Stimulated activated CD8-positive, alpha-beta memory T cell treated with anti-CD3 and anti-CD28 coated beads, Interleukin-4, amount 100 ng/mL, for 4 hours (primary cell): ENCODE data around the gene RPL39.
"Not testable (repeated sequence)": the region's sequence is repeated elsewhere in the genome, so short reads cannot be mapped to it uniquely, and the experiment has no call there.

Experiments
- DNase-seq, 2 donors: peaks; one replicate each; pipeline ENCODE4 v3.0.0-alpha.2; 2020; ENCODE audit warnings: low read depth in 2 of 2, low spot score in 1 of 2

RPL39 gene

DNA sequence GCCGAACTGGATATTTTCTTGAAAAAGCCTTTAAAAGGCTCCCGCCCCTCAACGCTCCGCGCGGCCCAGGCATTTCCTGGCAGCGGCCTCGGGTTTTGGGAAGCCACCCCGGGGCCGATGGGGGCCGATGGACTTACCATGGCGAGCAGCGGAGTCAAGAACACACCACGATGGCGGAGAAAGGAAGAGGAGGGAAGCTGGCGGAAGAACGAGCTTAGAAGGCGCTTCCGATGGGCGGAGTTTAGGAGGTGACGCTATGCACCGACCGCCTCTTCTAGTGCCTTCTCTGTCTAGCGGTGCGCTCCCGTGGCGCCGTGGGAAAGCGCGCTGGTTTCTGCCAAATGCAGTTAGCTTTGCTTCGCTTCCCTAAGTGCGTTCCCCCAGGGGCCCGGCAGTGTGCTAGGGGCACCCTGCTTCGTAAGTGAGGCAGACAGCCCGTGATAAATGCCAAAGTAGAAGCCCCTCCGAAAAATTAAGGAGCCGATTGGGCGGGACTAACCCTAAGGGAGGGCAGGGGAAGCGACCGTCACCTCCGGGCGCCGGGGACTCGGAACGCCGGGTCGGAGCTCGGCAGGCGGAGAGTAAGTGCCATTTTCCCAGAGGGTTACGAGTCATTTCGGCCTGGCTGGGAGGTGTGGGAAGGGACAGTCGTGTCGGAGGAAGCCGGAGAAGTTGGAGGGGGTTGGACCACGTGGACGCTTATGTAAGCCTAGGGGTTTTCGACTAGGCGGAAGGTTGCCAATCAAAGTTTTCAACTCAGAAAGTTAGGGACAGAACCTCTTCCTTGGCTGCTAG, at the start of gene RPL39:
Gene RPL39, minus strand, starts transcription at position 194 of the 795 bp plus-strand sequence. Its CDS starts 54 bp downstream, at position 140.
- peak; percentile 31 to 65 for DNase-seq

- no peak for DNase-seq
These were observed 42.5 kb upstream of the RPL39 start for GRCh38 chrX:119833905-119834304.

DNA sequence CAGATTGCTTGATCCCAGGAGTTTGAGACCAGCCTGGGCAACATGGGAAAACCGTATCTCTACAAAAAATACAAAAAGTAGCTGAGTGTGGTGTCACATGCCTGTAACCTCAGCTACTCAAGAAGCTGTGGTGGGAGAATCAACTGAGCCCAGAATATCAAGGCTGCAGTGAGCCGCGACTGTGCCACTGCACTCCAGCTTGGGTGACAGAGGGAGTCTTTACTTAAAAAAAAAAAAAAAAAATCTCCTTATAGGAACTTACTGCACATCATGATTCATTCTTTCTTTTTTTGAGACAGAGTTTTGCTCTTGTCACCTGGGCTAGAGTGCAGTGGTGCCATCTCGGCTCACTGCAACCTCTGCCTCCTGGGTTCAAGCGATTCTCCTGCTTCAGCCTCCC, 37.0 kb upstream of the RPL39 start:
- no peak for DNase-seq

DNA sequence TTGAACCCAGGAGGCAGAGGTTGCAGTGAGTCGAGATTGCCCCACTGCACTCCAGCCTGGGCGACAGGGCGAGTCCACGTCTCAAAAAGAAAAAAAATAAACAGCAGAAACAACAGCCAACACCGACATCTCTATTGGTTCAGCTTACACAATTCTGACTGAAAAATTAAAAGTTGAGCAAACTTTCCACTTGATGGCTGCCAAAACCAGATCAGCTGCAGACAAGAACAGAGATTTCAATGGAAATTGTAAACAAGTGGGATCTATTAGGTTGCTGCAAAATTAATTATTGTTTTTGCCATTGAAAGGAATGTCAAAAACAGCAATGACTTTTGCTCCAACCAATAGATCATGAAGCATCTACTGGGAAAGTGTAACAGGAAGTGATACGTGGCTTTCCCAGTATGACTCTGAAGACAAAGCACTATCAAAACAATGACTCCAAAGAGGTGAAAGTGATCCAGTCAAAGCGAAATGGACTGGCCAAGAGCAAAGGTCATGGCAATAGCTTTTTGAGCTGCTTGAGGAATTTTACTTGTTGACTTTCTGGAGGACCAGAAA, 35.0 kb upstream of the RPL39 start:
- DNase-seq, result no peak

GRCh38 chrX:119824221-119824620, 32.8 kb upstream of the RPL39 start:
- DNase-seq, result not testable (repeated sequence)

DNA sequence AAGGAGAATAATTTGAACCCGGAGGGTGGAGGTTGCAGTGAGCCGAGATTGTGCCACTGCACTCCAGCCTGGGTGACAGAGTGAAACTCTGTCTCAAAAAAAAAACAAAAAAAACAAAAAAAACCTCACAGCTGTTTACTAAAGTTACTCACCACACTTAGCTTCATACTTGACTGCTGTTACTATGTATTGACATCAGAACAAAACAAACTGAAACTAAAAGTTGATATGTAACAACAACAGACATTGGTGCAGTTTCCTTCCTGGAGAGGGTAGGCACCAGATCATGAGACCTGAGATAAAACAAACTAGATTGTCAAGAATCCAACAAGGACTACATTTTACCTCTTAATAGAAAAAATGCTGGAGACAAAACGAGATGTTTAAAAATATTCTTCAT, 30.3 kb upstream of the RPL39 start:
- DNase-seq, result not testable (repeated sequence)

- DNase-seq, result no peak
These were observed 25.8 kb upstream of the RPL39 start for GRCh38 chrX:119817130-119817690.

- no peak for DNase-seq
These were observed 24.9 kb upstream of the RPL39 start for GRCh38 chrX:119816300-119816699.

DNA sequence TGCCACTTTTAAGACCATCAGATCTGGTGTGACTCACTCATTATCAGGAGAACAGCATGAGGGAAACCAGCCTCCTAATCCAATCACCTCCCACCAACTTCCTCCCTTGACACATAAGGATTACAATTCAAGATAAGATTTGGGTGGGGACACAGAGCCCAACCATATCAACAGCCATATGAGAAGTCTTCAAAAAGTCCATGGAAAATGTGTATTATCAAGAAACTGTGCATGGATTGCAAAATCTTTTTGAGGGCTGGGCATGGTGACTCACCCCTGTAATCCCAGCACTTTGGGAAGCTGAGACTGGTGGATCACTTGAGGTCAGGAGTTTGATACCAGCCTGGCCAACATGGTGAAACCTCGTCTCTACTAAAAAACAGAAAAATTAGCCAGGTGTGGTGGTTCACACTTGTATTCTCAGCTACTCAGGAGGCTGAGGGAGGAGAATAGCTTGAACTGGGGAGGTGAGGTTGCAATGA, 17.8 kb upstream of the RPL39 start:
- no peak for DNase-seq

DNA sequence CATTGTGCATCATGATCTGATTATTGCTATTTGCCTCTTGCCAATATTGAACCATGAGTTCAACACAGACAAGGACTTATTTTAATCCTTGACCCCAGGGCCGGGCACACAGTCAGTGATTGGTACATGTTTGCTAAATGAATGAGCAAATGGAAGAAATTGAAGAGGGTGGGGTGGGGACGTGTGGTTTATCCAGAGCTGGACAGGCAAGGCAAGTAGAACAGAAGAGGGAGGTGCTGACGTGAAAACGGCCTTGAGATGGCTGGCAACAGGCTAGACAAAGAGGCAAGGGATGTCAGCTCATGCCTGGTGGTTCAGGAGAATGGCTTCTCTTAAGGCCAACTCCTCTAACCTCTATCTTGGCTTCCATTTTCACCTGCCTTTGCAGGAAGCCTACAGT, 17.0 kb upstream of the RPL39 start:
- not testable (repeated sequence) for DNase-seq

DNA sequence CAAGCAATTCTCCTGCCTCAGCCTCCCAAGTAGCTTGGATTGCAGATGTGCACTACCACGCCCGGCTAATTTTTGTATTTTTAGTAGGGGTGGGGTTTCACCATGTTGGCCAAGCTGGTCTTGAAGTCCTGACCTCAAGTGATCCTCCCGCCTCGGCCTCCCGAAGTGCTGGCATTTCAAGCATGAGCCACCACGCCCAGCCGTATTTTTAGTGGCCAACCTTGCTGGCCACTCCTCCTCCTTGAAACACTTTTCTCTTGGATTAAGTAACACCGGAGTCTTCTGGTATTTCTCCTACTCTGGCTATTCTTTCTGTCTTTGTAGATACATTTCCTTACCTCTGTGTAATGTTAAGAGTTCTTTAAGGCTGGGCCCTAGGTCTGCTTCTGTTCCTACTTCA, 11.1 kb upstream of the RPL39 start:
- no peak for DNase-seq

DNA sequence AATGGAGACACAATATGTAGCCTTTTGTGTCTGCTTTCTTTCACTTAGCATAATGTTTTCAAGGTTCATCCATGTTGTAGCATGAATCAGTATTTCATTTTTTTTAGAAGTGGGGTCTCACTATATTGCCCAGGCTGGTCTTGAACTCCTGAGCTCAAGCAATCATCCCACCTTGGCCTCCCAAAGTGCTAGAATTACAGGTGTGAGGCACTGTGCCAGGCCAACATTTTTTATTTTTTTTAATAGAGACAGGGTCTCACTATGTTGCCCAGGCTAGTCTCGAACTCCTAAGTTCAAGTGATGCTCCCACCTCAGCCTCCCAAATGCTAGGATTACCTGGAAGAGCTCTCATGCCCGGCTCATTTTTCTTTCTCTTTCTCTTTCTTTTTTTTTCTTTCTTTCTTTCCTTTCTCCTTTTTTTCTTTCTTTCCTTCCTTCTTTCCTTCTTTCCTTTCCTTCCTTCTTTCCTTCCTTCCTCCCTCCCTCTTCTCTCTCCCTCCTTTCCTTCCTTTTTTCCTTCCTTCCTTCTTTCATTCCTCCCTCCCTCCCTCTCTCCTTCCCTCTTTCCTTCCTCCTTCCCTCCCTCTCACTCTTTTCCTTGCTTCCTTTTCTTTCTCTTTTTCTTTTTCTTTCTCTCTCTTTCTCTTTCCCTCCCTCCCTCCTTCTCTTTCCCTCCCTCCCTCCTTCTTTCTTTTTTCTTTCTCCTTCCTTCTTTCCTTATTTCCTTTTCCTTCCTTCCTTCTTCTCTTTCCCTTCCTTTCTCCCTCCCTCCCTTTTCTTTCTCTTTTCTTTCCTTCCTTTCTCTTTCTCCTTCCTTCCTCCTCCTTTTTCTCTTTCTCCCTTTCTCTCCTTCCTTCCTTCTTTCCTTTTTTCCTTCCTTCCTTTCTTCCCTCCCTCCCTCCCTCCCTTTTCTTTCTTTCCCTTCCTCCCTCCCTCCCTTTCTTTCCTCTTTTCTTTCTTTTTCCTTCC, 10.1 kb upstream of the RPL39 start:
- DNase-seq, result no peak

- peak in 1 of 2 donors; percentile 9 for DNase-seq
These were observed 423 bp downstream of the RPL39 start for GRCh38 chrX:119790977-119791436.

GRCh38 chrX:119784747-119785446, 6.5 kb downstream of the RPL39 start:
- DNase-seq, result no peak

DNA sequence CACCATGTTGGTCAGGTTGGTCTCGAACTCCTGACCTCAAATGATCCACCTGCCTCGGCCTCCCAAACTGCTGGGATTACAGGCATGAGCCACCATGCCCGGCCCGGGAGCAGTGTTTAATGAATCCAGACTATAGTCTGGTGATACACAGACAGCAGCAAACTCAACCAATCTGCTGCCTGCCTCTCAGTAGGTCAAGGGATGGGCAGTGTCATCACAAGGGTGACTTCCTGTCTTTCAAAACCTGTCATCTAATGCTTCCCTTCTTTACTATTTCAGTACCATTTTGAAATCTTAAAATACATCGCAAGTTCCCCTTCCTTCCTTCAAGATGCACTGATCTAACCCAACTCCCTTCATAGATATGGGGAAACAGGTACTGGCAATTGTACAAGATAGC, 8.4 kb downstream of the RPL39 start:
- DNase-seq, result no peak

DNA sequence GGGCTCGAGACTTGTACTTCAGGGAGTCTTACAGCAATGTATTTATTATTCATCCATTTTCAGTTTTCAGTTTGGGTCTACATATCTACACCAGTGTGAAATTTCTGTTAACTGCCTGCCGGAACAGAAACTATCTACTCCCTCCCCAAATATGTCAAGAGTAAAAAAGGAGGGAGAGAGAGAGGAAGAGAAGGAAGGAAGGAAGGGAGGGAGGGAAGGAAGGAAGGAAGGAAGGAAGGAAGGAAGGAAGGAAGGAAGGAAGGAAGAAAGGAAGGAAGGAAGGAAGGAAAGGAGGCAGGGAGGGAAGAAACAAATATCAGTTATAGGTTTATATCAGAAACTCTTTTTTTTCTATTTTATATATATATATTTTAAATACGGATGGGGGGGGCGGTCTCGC, 12.6 kb downstream of the RPL39 start:
- DNase-seq, result no peak

GRCh38 chrX:119775517-119776238, 15.8 kb downstream of the RPL39 start:
- no peak for DNase-seq

DNA sequence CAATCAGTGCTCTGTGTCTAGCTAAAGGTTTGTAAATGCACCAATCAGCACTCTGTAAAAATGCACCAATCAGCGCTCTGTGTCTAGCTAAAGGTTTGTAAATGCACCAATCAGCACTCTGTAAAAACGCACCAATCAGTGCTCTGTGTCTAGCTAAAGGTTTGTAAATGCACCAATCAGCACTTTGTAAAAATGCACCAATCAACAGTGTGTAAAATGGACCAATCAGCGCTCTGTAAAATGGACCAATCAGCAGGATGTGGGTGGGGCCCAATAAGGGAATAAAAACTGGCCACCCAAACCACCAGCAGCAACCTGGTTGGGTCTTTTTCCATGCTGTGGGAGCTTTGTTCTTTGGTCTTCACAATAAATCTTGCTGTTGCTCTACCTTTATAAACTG, 22.0 kb downstream of the RPL39 start:
- DNase-seq, result not testable (repeated sequence)

GRCh38 chrX:119768436-119768835, 23.0 kb downstream of the RPL39 start:
- not testable (repeated sequence) for DNase-seq
